Measurements from ENCODE around the gene ERV3-1. TPM values are rescaled to one million over a fixed set of nuclear protein-coding genes. Genes with fewer than 3 reads are reported as not detected.
"Not testable (repeated sequence)": the region's sequence is repeated elsewhere in the genome, so short reads cannot be mapped to it uniquely, and the experiment has no call there.

ERV3-1 gene
- total and polyA plus RNA-seq, 9 of the 15 experiments (the other 6 are each of a cell fraction or from before 2014, with no cell fraction given): 10.2 to 30.0 (median 22.0) TPM

DNA sequence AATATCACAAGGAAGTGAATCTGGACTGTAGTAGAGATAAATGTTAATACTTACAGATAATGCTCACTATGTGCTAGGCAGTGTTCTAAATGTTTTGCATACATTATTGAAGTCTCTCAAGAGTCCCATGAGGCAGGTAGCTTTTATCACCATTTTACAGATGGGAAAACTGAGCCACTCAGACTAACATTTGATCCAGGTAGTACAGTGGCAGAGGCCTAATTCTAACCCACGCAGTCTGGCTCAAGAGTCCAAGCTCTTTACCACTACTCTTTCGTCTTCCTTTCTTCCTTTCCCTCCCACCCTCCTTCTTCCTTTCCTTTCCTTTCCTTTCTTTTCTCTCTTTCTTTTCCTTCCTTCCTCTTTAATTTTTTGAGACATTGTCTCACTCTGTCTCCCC is 39.1 kb upstream of the ERV3-1 start:
- H3K9ac ChIP-seq (ENCODE audit: insufficient read depth in 1 of 2, low read depth in 2 of 2, low read length in 2 of 2); H4K20me1 ChIP-seq (replicated peaks; ENCODE audit: control insufficient read depth, insufficient read depth, low read length); H3K27ac ChIP-seq (ENCODE audit: extremely low read depth, low read depth, low read length); H3K4me3 ChIP-seq; in situ Hi-C loops (cut with MboI); H3K9me1 ChIP-seq (ENCODE audit: control insufficient read depth, insufficient read depth, low read length); H3K9me3 ChIP-seq (replicated peaks; ENCODE audit: control insufficient read depth, insufficient read depth, low read depth, low read length); intact Hi-C loops (cut with micrococcal nuclease); BruUV-seq (replicated peaks); H3K27me3 ChIP-seq (ENCODE audit: control insufficient read depth in 2 of 2, insufficient read depth in 2 of 2, low read length in 2 of 2); FAIRE-seq; CTCF ChIA-PET (ENCODE audit: low intra/inter-chr PET ratio); H2AFZ ChIP-seq (ENCODE audit: low read depth, low read length); POLR2A ChIA-PET; DNase-seq (ENCODE audit: extremely low read depth in 1 of 4, low spot score in 3 of 4); H3K4me1 ChIP-seq (replicated peaks in 1 of 2; ENCODE audit: control insufficient read depth in 2 of 2, insufficient read depth in 2 of 2, low read length in 2 of 2); H3K4me2 ChIP-seq (ENCODE audit: insufficient read depth, low read length): not testable (repeated sequence)
- TF ChIP-seq SMARCA5 (IDR thresholded peaks at IDR 0.05) (0 out of 2 replicates have a peak, but pooled peaks have one; percentile 18), KDM1A (IDR thresholded peaks at IDR 0.05) (peak in 1 of 2 experiments; percentile 32; a peak in 1 of 4 replicates), POLR2B (IDR thresholded peaks at IDR 0.05; ENCODE audit: low read depth, partially characterized antibody) (peak; percentile 37), BCOR (IDR thresholded peaks at IDR 0.05) (peak; percentile 79), RBM25 (IDR thresholded peaks at IDR 0.05; ENCODE audit: low read depth, low read length, severe bottlenecking) (peak; percentile 68), PHF20 (IDR thresholded peaks at IDR 0.05; ENCODE audit: partially characterized antibody) (peak; percentile 25), THRAP3 (IDR thresholded peaks at IDR 0.05; ENCODE audit: borderline replicate concordance) (0 out of 2 replicates have a peak, but pooled peaks have one; percentile 37)
- ATAC-seq: peak; percentile 11; the same call in 2 of the 3 replicates
- Histone ChIP-seq H3K36me3 (ENCODE audit: control insufficient read depth, insufficient read depth, low read length) (peaks cover 22% of the 10 kb centered on the region), H3K79me2 (ENCODE audit: control insufficient read depth, insufficient read depth, low read length) (peaks cover 46% of the 10 kb centered on the region)
- WGBS (ENCODE audit: insufficient coverage, low coverage, missing lambda C conversion rate): 90% methylated on average over 2 of the region's 2 CpGs

DNA sequence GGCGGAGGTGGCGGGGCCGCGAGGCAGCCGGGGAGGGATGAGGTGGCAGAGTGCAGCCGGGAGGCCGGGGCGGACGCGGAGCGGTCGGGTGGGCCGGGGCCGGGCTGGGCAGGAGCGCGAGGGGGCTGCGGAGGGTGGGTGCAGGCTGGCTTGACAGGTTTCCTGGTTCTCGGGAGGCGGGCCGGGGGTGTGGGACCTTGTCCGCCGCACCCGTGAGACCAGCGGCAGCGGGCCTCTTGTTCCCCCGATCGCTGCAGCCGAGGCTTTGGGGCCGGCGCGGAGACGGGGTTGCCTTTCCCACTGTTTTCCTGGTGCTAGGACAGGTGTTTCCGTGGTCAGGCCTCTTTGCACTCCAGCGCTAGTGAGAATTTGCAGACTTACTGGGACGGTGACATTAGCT is 32.3 kb upstream of the ERV3-1 start:
- WGBS (ENCODE audit: insufficient coverage, low coverage, missing lambda C conversion rate): 2% methylated on average over 16 of the region's 35 CpGs
- DNase-seq (ENCODE audit: extremely low read depth in 1 of 4, low spot score in 3 of 4) (peak; percentile 9 to 64 (median 26)), FAIRE-seq (peak; percentile 6), ATAC-seq (peak; percentile 46)
- H2AFZ ChIP-seq (ENCODE audit: low read depth, low read length): peak overlapping the region; percentile 18
- H3K4me3 ChIP-seq: peak overlapping the region; percentile 79
- CTCF ChIA-PET (ENCODE audit: low intra/inter-chr PET ratio); H3K9me3 ChIP-seq (replicated peaks; ENCODE audit: control insufficient read depth, insufficient read depth, low read depth, low read length); intact Hi-C loops (cut with micrococcal nuclease); H3K36me3 ChIP-seq (ENCODE audit: control insufficient read depth, insufficient read depth, low read length); H3K4me1 ChIP-seq (replicated peaks in 1 of 2; ENCODE audit: control insufficient read depth in 2 of 2, insufficient read depth in 2 of 2, low read length in 2 of 2); H3K27me3 ChIP-seq (ENCODE audit: control insufficient read depth in 2 of 2, insufficient read depth in 2 of 2, low read length in 2 of 2); H3K9me1 ChIP-seq (ENCODE audit: control insufficient read depth, insufficient read depth, low read length); POLR2A ChIA-PET; BruUV-seq (replicated peaks); H4K20me1 ChIP-seq (replicated peaks; ENCODE audit: control insufficient read depth, insufficient read depth, low read length); in situ Hi-C loops (cut with MboI); TF ChIP-seq MYC (CRISPR knock-in tag; IDR thresholded peaks at IDR 0.05; ENCODE audit: borderline replicate concordance, low read depth): not testable (repeated sequence)
- peak overlapping the region; percentile 84 for H3K4me2 ChIP-seq (ENCODE audit: insufficient read depth, low read length)
- H3K79me2 ChIP-seq (ENCODE audit: control insufficient read depth, insufficient read depth, low read length): peaks cover 40% of the 10 kb centered on the region
- peak overlapping the region; percentile 81 to 99 for H3K9ac ChIP-seq (ENCODE audit: insufficient read depth in 1 of 2, low read depth in 2 of 2, low read length in 2 of 2)
- peak overlapping the region; percentile 65 for H3K27ac ChIP-seq (ENCODE audit: extremely low read depth, low read depth, low read length)
- TF ChIP-seq SAP30 (IDR thresholded peaks at IDR 0.05; ENCODE audit: borderline replicate concordance, insufficient read depth, low read depth, low read length, poor library complexity, severe bottlenecking): peak; percentile 18
- TF ChIP-seq ZBTB7A (IDR thresholded peaks at IDR 0.05; ENCODE audit: borderline replicate concordance, control insufficient read depth, low read depth, low read length): peak; percentile 60; the same call in 1 of the 2 replicates
- peak; percentile 8 to 25; a peak in 1 of 4 replicates for TF ChIP-seq MAZ (CRISPR knock-in tag; conservative IDR thresholded peaks at IDR 0.05 in 1 of 2, IDR thresholded peaks at IDR 0.05 in 1 of 2)
- TF ChIP-seq MYC (IDR thresholded peaks at IDR 0.05; ENCODE audit: low read depth, low read length): 0 out of 2 replicates have a peak, but pooled peaks have one; percentile 15
- TF ChIP-seq, protein P1, sequence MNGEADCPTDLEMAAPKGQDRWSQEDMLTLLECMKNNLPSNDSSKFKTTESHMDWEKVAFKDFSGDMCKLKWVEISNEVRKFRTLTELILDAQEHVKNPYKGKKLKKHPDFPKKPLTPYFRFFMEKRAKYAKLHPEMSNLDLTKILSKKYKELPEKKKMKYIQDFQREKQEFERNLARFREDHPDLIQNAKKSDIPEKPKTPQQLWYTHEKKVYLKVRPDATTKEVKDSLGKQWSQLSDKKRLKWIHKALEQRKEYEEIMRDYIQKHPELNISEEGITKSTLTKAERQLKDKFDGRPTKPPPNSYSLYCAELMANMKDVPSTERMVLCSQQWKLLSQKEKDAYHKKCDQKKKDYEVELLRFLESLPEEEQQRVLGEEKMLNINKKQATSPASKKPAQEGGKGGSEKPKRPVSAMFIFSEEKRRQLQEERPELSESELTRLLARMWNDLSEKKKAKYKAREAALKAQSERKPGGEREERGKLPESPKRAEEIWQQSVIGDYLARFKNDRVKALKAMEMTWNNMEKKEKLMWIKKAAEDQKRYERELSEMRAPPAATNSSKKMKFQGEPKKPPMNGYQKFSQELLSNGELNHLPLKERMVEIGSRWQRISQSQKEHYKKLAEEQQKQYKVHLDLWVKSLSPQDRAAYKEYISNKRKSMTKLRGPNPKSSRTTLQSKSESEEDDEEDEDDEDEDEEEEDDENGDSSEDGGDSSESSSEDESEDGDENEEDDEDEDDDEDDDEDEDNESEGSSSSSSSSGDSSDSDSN (IDR thresholded peaks at IDR 0.05; ENCODE audit: borderline replicate concordance in 1 of 2, low read depth in 2 of 2, low read length in 2 of 2): peak; percentile 62 to 82; a peak in 1 of 4 replicates
- peak; percentile 40 for TF ChIP-seq RBBP5 (IDR thresholded peaks at IDR 0.05; ENCODE audit: borderline replicate concordance, insufficient read depth, low read length, poor library complexity, severe bottlenecking)

Data from K562 (cell line).